ENCODE data around the gene TNIP2. TPM values are rescaled to one million over a fixed set of nuclear protein-coding genes. Genes with fewer than 3 reads are reported as not detected.

The TNIP2 gene
- total RNA-seq, 2 donors from 2014 or later: 33.1 to 36.5 TPM

DNA sequence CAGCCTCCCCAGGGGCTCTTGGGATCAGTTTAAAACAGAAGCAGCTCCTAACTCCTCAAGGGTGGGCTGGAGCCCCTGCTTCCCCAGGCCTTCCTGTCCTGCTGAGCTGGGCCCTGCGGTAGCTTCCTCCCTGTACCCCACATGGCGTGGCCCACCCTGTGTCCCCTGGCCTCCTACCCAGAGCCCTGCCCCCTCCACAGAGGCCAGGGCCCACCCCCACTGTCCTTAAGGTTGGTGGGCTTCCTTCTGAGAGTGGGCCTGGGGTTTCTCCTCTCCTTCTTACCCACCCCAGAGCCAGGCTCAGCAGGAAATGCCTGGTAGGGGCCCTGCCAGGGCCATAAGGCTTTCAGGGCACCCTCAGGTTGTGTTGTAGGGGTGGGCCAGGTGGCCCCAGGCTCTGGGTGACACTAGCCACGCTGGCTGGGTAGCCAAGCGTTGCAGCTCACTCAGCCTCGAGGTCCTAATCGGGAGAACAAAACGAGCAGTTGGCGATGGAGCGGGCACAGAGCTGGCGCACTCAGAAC, 48.4 kb upstream of the TNIP2 start:
- no peak overlapping the region for H3K27ac ChIP-seq (ENCODE audit: low read depth, low read length)
- Mint-ChIP-seq H3K27me3 (ENCODE audit: insufficient read depth) (no peaks in the 10 kb centered on the region), H3K4me3 (no peak overlapping the region), H3K27ac (no peak overlapping the region), H3K36me3 (ENCODE audit: low read depth) (no peaks in the 10 kb centered on the region), H3K4me1 (peaks cover 7% of the 10 kb centered on the region), H3K9me3 (no peaks in the 10 kb centered on the region)
- TF ChIP-seq, protein P1, sequence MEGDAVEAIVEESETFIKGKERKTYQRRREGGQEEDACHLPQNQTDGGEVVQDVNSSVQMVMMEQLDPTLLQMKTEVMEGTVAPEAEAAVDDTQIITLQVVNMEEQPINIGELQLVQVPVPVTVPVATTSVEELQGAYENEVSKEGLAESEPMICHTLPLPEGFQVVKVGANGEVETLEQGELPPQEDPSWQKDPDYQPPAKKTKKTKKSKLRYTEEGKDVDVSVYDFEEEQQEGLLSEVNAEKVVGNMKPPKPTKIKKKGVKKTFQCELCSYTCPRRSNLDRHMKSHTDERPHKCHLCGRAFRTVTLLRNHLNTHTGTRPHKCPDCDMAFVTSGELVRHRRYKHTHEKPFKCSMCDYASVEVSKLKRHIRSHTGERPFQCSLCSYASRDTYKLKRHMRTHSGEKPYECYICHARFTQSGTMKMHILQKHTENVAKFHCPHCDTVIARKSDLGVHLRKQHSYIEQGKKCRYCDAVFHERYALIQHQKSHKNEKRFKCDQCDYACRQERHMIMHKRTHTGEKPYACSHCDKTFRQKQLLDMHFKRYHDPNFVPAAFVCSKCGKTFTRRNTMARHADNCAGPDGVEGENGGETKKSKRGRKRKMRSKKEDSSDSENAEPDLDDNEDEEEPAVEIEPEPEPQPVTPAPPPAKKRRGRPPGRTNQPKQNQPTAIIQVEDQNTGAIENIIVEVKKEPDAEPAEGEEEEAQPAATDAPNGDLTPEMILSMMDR (conservative IDR thresholded peaks at IDR 0.05): no peak
- H3K4me3 ChIP-seq (ENCODE audit: low read length): no peak overlapping the region
- no peaks in the 10 kb centered on the region for H3K4me1 ChIP-seq (ENCODE audit: control insufficient read depth, insufficient read depth, low read length)
- no peak overlapping the region for H3K9ac ChIP-seq (ENCODE audit: extremely low read depth, low read length, poor library complexity, severe bottlenecking)
- H3K9me3 ChIP-seq (ENCODE audit: control insufficient read depth, low read length): no peaks in the 10 kb centered on the region
- no peak for DNase-seq
- H3K27me3 ChIP-seq (ENCODE audit: control insufficient read depth, insufficient read depth, low read length, poor library complexity, severe bottlenecking): no peaks in the 10 kb centered on the region
- whole genome bisulfite sequencing, 2 experiments (ENCODE audit: insufficient coverage in 1 of 2, insufficient read length in 1 of 2): 93 to 96% methylated on average over 4 to 10 of the region's 10 CpGs
- H3K36me3 ChIP-seq (ENCODE audit: control insufficient read depth, insufficient read depth, low read length): no peaks in the 10 kb centered on the region

DNA sequence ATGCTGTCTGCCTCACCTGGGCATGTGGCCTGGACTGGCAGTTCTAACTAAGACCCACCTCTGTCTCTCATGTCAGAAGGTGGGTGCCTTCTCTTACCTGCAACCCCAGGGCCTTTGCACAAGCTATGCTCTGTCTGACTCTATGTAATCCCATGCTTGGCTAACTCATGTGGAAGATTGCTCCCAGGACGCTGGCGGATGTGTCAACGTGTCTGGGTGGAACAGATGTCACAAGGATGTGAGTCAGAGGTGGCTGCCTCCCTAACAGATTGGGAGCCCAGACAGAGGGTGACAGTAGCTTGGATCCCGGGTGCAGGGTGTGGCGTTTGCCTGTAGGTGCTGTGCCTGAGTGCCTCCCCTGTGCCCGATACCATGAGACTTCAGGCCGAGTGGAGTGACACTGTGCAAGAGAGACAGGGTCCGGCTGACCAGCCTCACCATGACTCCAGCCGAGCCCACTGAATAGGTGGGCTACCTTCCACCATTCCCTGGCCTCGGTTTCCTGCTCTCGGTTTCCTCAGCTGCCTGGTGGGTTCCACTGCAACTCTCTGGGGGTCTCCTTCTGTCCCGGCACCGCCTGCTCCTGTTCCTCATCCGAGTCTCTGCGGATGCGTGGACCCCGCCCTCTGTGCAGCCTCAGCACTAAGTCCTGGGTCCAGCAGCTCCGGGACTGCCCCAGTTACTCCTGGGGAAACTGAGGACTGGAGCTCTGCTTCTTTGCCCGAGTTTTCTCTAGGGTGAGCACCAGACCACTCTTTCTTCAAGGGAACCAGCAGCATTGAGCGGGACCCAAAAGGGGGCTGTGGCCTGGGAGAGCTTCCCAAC, 47.7 kb upstream of the TNIP2 start:
- Histone ChIP-seq H3K27ac (ENCODE audit: low read depth, low read length) (no peak overlapping the region), H3K9ac (ENCODE audit: extremely low read depth, low read length, poor library complexity, severe bottlenecking) (no peak overlapping the region), H3K36me3 (ENCODE audit: control insufficient read depth, insufficient read depth, low read length) (no peaks in the 10 kb centered on the region), H3K27me3 (ENCODE audit: control insufficient read depth, insufficient read depth, low read length, poor library complexity, severe bottlenecking) (no peaks in the 10 kb centered on the region), H3K9me3 (ENCODE audit: control insufficient read depth, low read length) (no peaks in the 10 kb centered on the region), H3K4me3 (ENCODE audit: low read length) (no peak overlapping the region), H3K4me1 (ENCODE audit: control insufficient read depth, insufficient read depth, low read length) (no peaks in the 10 kb centered on the region)
- H3K27me3 Mint-ChIP-seq (ENCODE audit: insufficient read depth): no peaks in the 10 kb centered on the region
- H3K27ac Mint-ChIP-seq: no peak overlapping the region
- no peaks in the 10 kb centered on the region for H3K36me3 Mint-ChIP-seq (ENCODE audit: low read depth)
- H3K4me1 Mint-ChIP-seq: peaks cover 7% of the 10 kb centered on the region
- H3K9me3 Mint-ChIP-seq: no peaks in the 10 kb centered on the region
- TF ChIP-seq, protein P1 (conservative IDR thresholded peaks at IDR 0.05): no peak
- no peak overlapping the region for H3K4me3 Mint-ChIP-seq
- no peak for DNase-seq
- WGBS, 2 experiments (ENCODE audit: insufficient coverage in 1 of 2, insufficient read length in 1 of 2): 92 to 93% methylated on average over 18 to 20 of the region's 20 CpGs

DNA sequence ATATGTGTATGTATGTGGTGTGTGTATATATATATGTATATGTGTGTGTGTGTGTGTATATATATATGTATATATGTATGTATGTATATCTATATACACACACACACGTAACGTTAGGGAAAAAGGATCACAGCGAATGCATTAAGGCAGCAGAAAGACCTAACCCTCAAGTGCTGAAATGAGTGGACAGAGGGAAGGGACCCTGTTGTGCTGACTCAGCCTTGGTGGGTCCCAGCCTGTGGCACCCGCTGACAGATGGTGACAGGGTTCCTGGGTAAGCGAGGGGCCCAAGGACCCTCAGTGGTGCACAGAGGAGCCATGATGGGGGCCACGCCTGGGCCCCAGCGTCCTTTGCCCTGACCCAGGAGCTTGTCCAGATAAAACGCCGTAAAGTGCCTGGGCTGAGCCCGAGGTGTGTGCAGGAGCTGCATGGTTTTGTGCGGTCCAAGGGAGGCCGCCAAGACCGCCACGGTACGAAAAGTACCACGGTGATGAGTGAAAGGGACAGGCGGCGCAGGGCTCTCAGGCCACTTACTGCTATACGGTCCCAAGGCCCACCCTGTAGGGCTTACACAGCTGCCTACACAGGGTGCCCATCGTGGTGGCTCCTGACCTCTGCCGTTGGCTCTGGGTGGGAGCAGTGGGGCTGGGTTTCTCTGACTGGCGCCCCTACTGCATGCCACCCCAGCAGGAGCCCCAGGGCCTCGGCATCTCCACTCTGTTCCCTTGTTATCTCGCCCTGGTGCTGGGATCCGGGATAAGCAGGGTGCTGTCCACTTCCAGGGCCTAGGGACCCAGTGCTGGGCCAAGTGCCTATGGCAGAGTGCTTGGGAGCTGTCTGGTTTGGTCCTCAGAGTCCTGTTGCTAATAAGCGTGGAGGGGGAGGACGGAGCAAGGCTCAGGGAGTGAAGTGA, 46.7 kb upstream of the TNIP2 start:
- no peaks in the 10 kb centered on the region for H3K4me1 ChIP-seq (ENCODE audit: control insufficient read depth, insufficient read depth, low read length)
- Mint-ChIP-seq H3K4me1 (peaks cover 7% of the 10 kb centered on the region), H3K4me3 (no peak overlapping the region), H3K27ac (no peak overlapping the region), H3K9me3 (no peaks in the 10 kb centered on the region), H3K36me3 (ENCODE audit: low read depth) (no peaks in the 10 kb centered on the region), H3K27me3 (ENCODE audit: insufficient read depth) (no peaks in the 10 kb centered on the region)
- H3K27ac ChIP-seq (ENCODE audit: low read depth, low read length): no peak overlapping the region
- H3K36me3 ChIP-seq (ENCODE audit: control insufficient read depth, insufficient read depth, low read length): no peaks in the 10 kb centered on the region
- TF ChIP-seq, protein P1 (conservative IDR thresholded peaks at IDR 0.05): no peak
- no peak for DNase-seq
- no peaks in the 10 kb centered on the region for H3K27me3 ChIP-seq (ENCODE audit: control insufficient read depth, insufficient read depth, low read length, poor library complexity, severe bottlenecking)
- no peak overlapping the region for H3K4me3 ChIP-seq (ENCODE audit: low read length)
- no peak overlapping the region for H3K9ac ChIP-seq (ENCODE audit: extremely low read depth, low read length, poor library complexity, severe bottlenecking)
- 87 to 92% methylated on average over 20 to 27 of the region's 27 CpGs for WGBS, 2 experiments (ENCODE audit: insufficient coverage in 1 of 2, insufficient read length in 1 of 2)
- no peaks in the 10 kb centered on the region for H3K9me3 ChIP-seq (ENCODE audit: control insufficient read depth, low read length)
